DMS 273 (cell line): Measurements from ENCODE around the gene ERGIC2.
"Not testable (repeated sequence)": the region's sequence is repeated elsewhere in the genome, so short reads cannot be mapped to it uniquely, and the experiment has no call there.

ENCODE experiments used
- DNase-seq: peaks from one replicate; lab custom pipeline; 2025; ENCODE audit not compliant: unreplicated experiment; lab: John Stamatoyannopoulos, UW

The ERGIC2 gene

DNA sequence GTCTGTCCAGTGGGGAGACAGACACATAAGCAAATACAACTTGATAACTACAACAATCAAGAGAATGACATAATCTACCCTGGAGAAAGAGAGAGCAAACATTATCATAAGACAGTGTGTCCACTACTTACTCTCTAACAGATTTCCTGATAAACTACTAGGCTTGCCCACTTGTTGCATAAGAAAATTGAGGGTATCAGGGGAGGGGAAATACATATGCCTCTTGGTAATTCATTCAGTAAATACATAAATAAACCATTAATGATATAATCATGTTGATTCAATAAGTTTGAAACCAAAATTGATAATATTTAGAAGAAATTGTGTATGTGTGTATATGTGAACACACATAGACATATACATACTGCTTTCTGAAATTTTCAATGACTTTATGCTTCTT, 76.6 kb downstream of the ERGIC2 start:
- no peak for DNase-seq

DNA sequence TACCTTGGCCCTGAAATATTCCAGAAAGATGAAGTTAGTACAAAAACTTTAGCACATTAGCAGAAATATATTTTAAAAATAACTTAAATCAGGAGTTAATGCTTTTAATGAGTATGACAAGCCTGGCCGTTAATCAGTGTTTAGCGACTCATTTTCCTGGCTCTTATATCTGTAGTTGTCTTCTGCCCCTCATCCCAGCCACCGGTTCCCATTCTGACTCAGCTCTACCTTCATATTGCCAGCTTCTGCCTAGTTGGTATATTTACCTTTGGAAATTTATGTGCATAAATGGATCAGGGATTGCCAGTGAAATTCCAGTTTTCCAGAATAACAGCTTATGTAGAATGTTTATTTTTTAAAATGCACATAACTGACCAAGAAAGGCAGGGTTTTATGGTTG, 79.9 kb downstream of the ERGIC2 start:
- no peak for DNase-seq

GRCh38 chr12:29299633-29300032, 81.3 kb downstream of the ERGIC2 start:
- no peak for DNase-seq

DNA sequence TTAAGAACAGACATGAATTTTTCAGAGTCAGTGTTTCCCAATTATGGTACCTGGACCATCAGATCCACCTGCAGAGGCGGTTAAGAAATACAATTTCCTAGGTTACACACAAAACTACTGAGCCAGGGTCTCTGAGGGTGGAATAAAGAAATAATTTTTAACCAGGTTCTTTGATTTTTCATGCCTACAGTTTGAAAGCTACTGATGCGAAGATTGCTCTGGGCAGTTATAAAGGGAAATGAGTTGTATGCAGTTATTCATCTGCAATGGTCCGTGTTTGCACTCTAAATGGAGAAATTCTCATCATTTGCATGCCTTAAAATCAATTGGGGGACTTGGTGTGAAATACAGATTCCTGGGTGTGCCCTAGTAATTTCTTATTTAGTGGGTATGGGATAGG, 89.7 kb downstream of the ERGIC2 start:
- DNase-seq = no peak

DNA sequence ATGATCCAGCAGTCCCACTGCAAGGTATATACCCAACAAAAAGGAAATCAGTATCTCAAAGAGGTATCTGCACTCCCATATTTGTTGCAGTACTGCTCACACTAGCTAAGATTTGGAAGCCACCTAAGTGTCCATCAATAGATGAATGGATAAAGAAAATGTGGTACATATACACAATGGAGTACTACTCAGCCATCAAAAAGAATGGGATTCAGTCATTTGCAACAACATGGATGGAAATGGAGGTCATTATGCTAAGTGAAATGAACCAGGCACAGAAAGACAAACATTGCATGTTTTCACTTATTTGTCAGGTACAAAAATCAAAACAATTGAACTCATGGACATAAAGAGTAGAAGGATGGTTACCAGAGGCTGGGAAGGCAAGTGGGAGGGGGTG, 90.5 kb downstream of the ERGIC2 start:
- not testable (repeated sequence) for DNase-seq

DNA sequence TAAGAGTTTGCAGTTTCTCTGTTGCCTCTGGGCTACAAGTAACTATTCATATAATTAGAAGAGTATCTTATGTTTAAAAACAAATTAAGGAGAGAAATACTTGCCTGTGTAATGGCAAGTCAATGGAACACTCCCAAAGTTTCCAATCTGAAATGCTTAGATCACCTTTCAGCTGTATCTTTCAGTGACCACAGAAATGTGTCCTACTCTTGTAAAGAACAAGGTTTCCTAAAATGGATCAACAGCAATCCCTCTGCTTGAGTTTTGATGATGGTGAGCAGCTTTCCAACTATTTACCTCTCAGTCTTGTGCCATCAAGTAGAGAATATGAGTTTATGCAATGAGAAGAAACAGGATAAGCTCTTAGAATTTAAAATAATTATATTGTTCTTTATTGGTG, 92.9 kb downstream of the ERGIC2 start:
- no peak for DNase-seq

GRCh38 chr12:29287622-29288021, 93.3 kb downstream of the ERGIC2 start:
- DNase-seq = no peak
